ENCODE measurements around the gene TRIM14.
A peak's percentile ranks its signal among the peaks of the same experiment; 100 is the strongest.
"Not testable (repeated sequence)": the region's sequence is repeated elsewhere in the genome, so short reads cannot be mapped to it uniquely, and the experiment has no call there.

Gene TRIM14

GRCh38 chr9:98083061-98083501, 35.9 kb downstream of the TRIM14 start:
- DNase-seq (ENCODE audit: low spot score), result no peak

- peak; percentile 50 for DNase-seq (ENCODE audit: low spot score)
These were observed 37.4 kb downstream of the TRIM14 start for GRCh38 chr9:98081477-98082219.

- DNase-seq (ENCODE audit: low spot score), result no peak
These were observed 38.2 kb downstream of the TRIM14 start for GRCh38 chr9:98080780-98081179.

GRCh38 chr9:98080326-98080725, 38.7 kb downstream of the TRIM14 start:
- peak; percentile 26 for DNase-seq (ENCODE audit: low spot score)

GRCh38 chr9:98078895-98079294, 40.1 kb downstream of the TRIM14 start:
- no peak for DNase-seq (ENCODE audit: low spot score)

- DNase-seq (ENCODE audit: low spot score), result not testable (repeated sequence)
These were observed 42.5 kb downstream of the TRIM14 start for GRCh38 chr9:98076514-98076890.

GRCh38 chr9:98075332-98075805, 43.7 kb downstream of the TRIM14 start:
- DNase-seq (ENCODE audit: low spot score), result peak; percentile 78

- peak; percentile 78 for DNase-seq (ENCODE audit: low spot score)
These were observed 44.7 kb downstream of the TRIM14 start for GRCh38 chr9:98074115-98074990.

GRCh38 chr9:98071737-98072136, 47.3 kb downstream of the TRIM14 start:
- no peak for DNase-seq (ENCODE audit: low spot score)

GRCh38 chr9:98070704-98071103, 48.3 kb downstream of the TRIM14 start:
- no peak for DNase-seq (ENCODE audit: low spot score)

GRCh38 chr9:98069551-98069950, 49.5 kb downstream of the TRIM14 start:
- DNase-seq (ENCODE audit: low spot score), result no peak

- DNase-seq (ENCODE audit: low spot score), result no peak
These were observed 51.8 kb downstream of the TRIM14 start for GRCh38 chr9:98067184-98067583.

GRCh38 chr9:98066235-98066634, 52.8 kb downstream of the TRIM14 start:
- DNase-seq (ENCODE audit: low spot score), result no peak

- DNase-seq (ENCODE audit: low spot score), result no peak
These were observed 54.2 kb downstream of the TRIM14 start for GRCh38 chr9:98064623-98065392.

- no peak for DNase-seq (ENCODE audit: low spot score)
These were observed 56.9 kb downstream of the TRIM14 start for GRCh38 chr9:98062161-98062560.

- DNase-seq (ENCODE audit: low spot score), result no peak
These were observed 61.8 kb downstream of the TRIM14 start for GRCh38 chr9:98057138-98057799.

GRCh38 chr9:98056269-98057137, 62.5 kb downstream of the TRIM14 start, which contains the start of gene NANS:
NANS (plus strand) TSS chr9:98056732; CDS start chr9:98056809, 77 bp downstream.
- peak; percentile 97 for DNase-seq (ENCODE audit: low spot score)

- no peak for DNase-seq (ENCODE audit: low spot score)
These were observed 64.6 kb downstream of the TRIM14 start for GRCh38 chr9:98054376-98054951.

GRCh38 chr9:98050351-98050750, 68.7 kb downstream of the TRIM14 start:
- DNase-seq (ENCODE audit: low spot score), result no peak
